HS-27A (cell line): Measurements from ENCODE around the gene HNRNPAB.
"Not testable (repeated sequence)": the region's sequence is repeated elsewhere in the genome, so short reads cannot be mapped to it uniquely, and the experiment has no call there.

ENCODE experiments used
- DNase-seq: peaks from one replicate; pipeline ENCODE4 v3.0.0-alpha.2; 2012; ENCODE audit warnings: low read depth, missing footprints

HNRNPAB gene

DNA sequence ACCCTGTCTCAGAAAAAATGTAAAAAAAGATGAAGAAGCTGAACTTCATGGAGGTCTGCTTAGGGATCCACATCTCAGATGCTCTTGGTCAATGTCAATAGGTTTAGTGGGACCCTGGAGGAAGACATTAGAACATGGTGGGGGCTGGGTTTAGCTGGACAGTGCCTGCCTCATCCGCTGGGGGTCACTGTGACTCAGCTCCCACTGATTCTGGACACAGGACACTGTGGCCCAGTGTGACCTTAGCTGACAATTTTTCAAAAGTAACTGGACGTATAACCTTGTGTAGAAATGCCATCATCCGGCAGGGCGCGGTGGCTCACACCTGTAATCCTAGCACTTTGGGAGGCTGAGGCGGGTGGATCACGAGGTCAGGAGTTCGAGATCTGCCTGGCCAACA lies 7.3 kb upstream of the HNRNPAB start:
- no peak for DNase-seq

DNA sequence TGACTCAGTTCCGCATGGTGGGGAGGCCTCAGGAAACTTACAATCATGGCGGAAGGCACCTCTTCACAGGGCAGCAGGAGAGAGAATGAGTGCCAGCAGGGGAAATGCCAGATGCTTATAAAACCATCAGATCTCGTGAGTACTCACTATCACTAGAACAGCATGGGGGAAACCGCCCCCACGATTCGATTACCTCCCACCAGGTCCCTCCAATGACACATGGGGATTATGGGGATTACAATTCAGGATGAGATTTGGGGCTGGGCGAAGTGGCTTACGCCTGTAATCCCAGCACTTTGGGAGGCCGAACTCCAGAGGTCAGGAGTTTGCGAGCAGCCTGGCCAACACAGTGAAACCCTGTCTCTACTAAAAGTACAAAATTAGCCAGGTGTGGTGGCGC lies 6.2 kb upstream of the HNRNPAB start:
- DNase-seq, result not testable (repeated sequence)

DNA sequence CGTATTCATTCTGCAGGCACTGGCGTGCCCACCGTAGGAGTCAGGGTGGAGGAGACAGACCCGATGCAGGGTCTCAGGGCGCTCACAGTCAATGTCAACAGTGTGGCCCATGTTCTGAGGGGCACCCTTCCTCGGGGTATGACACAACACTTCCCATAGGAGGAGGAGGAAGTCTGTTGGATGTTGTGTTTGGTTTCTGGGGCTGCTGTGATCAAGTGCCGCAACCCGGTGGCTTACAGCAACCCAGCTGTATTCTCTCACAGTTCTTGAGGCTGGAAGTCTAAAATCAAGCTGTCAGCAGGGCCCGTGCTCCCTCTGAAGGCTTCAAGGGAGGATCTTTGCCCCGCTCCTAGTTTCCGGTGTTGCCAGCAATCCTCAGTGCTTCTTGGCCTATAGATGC lies 5.6 kb upstream of the HNRNPAB start:
- DNase-seq, result no peak

DNA sequence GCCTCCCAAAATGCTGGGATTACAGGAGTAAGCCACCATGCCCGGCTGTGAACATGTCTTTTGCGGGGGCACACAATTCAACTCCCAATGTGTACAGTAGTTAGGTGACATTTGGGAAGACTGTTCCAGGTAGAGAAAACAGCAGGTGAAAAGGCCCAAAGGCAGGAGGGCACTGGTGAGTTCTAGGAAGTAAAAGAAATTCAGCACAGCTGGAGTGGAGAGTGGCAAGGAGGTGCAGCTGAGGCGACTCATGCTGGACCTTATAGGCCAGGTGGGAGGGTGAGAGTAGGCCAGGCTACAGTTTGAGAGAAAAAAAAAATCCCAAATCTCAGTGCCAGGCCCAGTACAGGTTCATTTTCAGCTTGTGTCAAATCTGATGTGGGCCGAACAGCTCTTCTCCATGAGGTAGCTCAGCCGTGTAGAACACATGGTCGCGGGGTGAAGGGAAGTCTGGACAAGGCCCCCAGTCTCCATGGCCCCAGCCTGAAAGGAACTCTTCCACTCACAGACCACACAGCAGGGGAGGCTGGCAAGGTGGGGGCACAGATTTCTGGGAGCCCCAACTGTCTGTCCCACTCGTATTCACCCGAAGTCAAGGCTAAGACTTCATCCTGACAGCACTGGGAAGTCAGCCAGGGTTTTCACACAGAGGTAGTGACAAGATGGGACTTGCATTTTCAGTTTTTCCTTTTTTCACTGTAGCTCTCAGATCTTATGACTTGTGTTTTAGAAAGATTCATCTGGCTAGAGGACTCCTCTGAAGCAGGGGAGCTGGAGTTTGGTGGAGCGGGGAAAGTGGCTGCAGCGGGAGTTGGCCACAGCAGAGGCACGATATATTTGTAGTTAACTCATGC lies 4.5 kb upstream of the HNRNPAB start:
- DNase-seq, result no peak

DNA sequence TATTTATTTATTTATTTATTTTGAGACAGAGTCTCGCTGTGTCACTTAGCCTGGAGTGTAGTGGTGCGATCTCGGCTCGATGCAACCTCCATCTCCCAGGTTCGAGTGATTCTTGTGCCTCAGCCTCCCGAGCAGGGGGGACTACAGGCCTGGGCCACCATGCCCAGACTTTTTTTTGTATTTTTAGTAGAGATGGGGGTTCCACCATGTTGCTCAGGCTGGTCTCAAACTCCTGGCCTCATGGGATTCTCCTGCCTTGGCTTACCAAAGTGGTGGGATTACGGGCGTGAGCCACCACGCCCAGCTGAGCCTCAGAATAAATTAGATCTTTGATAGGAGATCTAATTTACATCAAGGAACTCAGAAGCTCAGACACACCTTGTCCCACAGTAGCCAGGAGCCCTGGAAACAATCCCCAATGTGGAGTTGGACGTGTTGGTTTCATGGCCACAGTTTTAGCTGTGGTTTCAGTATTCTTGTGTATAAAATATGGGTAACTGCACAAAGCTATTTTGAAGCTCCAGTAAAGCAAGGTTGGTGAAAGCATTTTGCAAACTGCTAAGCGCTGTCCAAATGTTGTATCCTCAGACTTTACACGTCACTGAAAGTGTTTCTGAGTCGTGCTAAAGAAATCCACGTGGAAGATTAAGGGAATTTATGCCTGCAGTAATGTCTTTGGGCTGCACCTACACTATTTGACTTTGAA lies 3.0 kb upstream of the HNRNPAB start:
- no peak for DNase-seq

DNA sequence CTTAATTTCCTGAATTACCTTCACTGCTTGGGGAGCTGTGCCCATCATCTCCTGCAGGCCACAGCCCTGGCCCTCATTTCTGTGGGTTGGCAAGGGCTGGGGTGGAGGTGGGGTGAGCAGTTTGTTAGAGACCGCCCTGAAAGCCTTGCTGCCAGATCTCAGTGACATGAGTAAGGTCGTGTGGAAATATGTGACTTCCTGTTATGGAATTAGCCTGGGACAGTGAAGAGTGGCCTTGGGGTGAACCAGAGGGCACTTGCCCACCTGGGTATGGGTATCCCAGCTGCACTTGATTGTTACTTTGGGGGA lies 2.5 kb upstream of the HNRNPAB start:
- no peak for DNase-seq

DNA sequence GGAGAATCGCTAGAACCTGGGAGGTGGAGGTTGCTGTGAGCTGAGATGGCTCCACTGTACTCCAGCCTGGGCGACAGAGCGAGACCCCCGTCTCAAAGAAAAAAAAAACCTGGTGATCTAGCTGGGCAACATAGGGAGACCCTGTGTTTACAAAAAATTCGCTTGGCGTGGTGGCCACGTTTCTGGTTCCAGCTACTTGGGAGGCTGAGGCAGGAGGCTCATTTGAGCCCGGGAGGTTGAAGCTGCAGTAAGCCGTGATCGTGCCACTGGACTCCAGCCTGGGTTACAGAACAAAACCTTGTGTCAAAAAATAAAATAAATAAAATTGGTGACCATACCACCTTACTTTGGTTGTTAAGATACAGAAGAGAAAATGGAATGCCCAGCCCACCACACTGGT lies 1.8 kb upstream of the HNRNPAB start:
- no peak for DNase-seq

DNA sequence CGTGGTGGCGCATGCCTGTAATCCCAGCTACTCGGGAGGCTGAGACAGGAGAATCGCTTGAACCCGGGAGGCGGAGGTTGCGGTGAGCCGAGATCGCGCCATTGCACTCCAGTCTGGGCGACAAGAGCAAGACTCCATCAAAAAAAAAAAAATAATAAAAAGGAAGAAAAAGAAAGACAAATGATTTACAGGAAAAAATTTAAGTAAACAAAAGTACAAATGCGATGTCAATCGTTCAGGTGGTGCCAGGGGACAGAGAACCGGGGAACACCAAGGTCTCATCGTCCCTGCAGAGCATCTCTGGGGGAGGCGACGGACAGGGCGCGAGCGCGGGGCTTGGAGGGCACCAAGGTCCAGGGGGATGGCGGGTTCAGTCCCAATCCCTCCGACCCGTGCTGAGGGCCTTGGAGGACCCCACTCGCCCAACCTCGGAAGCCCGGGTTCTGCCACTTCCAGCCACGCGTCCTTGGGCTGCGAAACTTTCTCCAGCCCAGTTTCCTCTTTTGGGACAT lies 607 bp upstream of the HNRNPAB start:
- DNase-seq, result no peak

DNA sequence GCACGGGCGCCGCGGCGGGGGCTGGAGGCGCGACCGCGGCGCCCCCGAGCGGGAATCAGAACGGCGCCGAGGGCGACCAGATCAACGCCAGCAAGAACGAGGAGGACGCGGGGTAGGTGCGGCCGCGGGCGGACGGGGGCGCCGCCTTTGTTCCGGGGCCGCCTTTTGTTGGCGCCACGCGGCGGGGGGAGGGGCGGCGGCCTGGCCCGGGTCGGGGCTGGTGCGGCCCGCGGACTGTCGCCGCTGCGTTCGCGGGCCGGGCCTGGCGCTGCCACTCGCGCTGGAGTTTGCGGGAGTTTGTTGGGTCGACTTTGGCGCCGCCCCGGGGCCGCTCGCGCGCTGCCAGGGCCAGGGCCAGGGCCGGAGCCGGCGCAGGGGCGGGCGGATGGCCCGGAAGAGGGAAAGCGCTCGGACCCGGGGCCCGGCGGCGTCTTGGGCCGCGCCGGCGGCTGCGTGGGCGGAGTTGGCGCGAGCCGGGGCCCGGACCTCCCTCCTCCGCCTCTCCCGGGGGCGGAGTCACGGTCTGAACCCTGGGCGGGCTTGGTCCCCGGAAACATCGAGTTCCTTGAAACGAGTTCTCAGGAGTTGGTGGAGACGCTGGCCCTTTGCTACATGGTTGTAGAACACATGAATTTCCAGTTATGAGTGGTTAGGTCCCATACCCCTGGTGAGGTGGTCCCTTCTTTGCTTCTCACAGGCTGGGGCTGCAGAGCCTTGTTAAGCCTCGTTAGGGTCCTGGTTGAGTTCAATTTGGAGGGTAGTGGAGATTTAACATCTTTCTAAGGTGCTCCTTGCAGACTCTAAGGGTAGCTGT lies 809 bp downstream of the HNRNPAB start:
- DNase-seq, result no peak

DNA sequence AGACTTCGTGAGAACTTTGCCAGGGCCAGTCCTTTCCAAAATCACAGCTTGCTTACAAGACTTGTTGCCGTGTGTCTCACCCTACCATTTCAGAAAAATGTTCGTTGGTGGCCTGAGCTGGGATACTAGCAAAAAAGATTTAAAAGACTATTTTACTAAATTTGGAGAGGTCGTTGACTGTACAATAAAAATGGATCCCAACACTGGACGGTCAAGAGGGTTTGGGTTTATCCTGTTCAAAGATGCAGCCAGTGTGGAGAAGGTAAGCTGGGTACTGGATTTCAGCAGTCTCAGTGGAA lies 1.4 kb downstream of the HNRNPAB start:
- DNase-seq, result no peak

DNA sequence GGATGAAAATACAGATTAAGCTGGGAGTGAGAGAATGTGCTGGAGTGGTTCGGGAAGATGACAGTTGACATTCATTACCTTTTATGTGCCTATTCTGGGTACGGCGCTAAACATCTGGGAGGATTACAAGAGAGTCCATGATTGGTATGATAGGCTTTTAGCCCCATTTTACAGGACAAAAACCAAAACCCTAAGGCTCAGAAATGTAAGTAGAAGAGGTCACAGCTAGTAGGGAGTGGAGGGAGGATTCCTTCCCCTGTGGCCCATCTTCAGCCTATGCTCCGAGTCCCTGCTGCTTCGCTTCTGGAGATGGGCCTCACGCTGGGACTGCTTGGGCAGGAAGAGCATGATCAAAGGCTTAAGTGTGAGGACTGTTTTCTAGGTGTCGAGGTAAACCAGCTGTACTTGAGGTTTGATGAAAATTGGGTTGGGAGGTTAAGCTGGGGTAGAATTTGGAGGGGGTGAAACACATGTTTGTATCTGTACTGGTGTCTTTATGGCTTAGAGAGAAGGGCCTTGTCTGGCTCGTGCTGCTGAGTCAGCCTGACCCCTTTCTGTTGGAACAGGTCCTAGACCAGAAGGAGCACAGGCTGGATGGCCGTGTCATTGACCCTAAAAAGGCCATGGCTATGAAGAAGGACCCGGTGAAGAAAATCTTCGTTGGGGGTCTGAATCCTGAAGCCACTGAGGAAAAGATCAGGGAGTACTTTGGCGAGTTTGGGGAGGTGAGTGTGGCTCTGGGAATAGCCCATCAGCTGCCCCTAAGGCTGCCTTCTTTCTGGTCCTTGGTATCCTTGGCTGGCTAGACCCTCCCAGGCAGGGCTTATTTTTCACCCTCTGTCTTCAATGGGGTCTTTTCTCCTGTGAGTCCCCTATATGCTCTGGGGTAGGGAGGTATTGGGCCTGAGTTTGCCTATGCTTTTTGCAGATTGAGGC lies 2.1 kb downstream of the HNRNPAB start:
- no peak for DNase-seq

DNA sequence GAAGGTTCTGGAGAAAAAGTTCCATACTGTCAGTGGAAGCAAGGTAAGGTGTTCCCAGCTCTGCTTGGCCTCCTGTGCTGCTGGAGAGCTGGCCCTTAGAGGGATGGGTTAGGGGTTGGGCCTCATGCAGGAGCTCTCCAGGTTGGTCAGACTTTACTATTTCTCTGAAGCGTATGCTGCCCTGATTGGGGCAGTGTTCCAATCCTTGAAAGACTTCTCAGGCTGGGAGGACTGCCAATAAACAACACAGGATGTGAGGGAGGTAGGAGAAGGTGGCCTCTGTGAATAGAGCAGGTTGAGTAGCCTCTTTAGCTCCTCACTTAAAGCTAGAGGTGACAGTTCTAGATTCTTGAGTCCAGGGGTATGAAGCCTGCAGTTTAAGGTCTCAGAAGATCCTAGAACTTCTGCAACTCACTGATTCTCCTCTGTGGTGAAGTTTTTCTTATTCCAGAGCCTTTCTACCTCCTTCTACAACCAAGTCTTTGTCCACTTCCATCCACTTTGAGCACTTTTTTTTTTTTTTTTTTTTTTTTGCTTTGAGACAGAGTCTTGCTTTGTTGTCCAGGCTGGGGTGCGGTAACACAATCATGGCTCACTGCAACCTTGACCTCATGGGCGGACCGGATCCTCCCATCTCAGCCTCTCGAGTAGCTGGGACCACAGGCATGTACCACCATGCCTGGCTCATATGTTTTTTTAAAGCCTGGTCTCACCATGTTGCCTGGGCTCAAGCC lies 3.0 kb downstream of the HNRNPAB start:
- no peak for DNase-seq

DNA sequence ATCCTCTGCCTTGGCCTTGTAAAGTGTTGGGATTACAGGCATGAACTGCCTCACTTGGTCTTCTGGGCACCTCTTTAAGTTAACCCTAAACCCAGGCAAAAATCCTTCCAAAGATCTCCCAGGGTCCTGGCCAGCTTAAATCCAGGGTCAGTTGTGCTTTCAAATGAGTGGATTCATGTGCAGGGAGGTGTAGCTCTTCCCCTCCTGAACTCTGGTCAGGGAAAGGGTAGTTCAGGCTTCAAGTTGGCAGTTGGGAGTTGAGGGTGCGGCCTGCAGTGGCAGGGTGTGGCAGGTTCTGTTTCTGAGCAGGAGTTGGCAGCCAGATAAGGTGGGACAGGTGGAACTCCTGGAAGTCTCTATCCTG lies 3.6 kb downstream of the HNRNPAB start:
- DNase-seq, result no peak

DNA sequence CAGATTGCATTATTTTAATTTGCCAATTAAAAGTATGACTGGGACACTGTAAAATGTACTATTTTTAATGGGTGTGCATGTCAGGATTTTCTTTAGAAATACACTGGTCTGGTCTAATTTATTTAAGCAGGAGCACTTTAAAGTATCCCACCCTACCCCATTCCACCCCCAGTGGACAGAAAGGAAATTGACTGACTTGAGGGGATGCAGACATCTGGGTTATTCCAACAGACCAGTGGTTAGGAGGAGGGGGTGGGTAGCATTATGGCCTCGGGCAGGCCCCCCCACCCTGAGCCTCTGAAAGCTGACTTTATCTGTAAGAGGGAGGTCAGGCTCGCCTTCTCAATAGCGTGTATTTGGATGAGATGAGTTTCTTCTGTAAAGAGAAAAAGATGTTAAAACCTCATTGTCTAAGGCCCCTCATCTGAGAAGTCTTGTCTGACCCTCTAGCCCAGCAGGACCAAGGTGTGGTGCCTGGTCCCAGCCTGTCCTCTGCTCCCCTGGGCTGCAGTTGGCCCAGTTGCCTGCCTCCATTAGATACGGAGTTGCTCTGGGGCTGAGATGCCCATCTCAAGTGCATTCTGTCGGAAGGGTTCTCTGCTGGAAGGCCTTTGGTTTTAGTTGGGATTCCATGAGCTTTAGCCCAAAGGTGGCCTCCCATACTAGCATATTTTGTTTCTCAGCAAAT lies 4.4 kb downstream of the HNRNPAB start:
- no peak for DNase-seq

DNA sequence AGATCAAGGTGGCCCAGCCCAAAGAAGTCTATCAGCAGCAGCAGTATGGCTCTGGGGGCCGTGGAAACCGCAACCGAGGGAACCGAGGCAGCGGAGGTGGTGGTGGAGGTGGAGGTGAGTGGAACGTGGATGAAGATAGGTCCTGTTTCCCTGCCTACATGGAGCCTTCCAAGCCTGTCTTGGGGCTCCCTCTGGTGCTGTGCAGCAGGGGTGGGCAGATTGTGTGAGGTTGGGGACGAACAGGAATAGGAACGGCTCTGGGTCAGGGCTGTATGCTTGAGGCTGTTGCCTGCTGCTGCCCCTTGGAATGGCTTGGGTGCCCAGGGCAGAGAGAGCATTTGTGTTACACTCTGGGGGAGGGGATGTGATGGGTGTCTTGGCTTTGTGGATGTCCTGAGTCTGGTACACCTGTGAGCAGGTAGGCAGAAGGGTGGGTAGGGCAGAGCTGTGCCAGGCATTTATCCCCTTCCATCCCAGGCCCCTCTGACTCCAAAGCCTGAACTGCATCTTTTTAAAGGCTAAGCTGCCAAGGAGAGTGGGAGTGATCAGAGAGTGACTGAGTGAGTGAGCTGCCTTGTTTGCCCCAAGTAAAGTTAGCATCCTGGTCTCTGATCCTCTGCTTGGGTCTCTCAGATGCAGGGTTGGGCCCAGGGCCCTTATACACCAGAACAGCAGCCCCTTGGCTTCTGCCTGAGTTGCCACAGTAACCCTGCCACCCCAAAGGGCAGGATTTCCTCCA lies 5.2 kb downstream of the HNRNPAB start:
- DNase-seq, result no peak

DNA sequence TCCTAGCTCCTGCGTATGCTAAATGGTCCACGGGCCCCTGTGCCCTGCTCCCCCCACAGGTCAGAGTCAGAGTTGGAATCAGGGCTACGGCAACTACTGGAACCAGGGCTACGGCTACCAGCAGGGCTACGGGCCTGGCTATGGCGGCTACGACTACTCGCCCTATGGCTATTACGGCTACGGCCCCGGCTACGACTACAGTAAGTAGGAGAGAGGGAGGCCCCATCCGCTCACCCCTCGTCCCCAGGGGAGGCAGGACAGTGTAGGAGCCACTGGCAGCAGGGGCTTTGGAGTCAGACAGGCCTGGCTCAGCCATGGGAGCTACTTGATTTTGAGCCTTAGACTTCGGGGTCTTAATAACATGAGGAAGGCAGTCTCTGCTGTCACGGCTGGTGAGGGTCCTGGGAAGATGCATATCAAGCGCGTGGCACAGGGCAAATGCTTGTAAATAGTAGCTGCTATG lies 5.8 kb downstream of the HNRNPAB start:
- DNase-seq, result no peak

DNA sequence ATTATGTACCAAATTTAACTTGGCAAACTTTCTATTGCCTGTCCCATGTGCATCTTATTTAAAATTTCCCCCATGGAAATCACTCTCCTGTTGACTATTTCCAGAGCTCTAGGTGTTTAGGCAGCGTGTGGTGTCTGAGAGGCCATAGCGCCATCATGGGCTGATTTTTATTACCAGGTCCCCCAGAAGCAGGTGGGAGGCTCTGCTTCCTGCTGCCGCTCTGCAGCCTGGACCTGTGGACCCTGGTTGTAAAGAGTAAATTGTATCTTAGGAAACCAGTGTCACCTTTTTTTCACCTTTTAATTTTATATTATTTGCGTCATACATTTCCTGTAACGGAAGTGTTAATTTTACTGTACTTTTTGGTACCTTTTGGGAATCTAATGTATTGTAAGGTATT lies 6.4 kb downstream of the HNRNPAB start:
- DNase-seq, result no peak

DNA sequence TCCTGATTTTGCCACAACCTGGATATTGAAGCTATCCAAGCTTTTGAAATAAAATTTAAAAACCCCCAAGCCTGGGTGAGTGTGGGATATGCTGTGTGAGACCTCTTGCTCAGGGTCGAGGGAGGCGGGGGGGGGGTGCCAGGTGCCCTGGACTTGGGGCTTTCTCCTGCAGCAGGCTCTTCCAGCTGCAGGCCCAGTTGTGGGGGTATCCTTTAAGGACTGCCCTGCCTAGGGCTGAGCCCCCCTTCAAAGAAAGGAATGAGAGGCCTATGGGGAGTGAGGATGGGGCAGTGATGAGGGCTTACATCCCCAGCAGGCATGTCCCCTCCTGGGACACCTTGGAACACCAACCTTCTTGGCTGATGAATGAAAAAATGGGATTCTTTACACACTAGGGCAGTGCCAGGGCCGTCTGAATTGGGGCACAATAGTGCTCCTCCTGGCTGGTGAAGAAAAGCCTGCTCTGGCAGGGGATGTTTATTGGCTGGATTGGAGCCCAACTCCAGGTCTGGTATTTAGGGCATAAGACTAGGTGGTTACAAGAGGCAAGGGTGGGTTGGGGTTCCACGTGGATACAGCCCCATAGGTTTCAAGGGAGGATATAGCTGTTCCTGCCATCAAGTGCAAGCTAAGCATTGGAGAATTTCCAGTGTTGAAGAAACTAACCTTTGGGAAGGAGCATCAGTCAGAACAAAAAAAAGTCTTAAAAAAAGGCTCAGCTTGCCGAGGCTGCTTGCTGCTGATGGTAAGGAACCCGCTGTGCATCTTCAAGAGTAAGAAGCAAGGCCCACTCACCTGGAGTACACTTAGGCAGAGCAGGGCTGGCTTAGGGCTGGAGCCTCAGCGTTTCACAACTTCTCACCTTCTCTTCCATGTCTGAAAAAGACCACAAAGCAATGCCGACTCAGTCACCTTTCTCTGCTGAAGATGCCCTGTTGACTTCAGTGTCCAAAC lies 7.0 kb downstream of the HNRNPAB start:
- DNase-seq, result no peak
